Right renal cortex interstitium (tissue), 3 donors: ENCODE data around the gene OR4F16. TPM values are rescaled to one million over a fixed set of nuclear protein-coding genes. Genes with fewer than 3 reads are reported as not detected.
"Not testable (repeated sequence)": the region's sequence is repeated elsewhere in the genome, so short reads cannot be mapped to it uniquely, and the experiment has no call there.

Experiments used
- DNase-seq, 3 donors: peaks; one replicate each; pipeline ENCODE4 v3.0.0-alpha.2; 2013; ENCODE audit warnings: low read depth in 3 of 3, low spot score in 2 of 3
- polyA plus RNA-seq, 3 donors: library from polyadenylated mRNA; unstranded; fragments of 120-200 nt; gene quantifications; one replicate each; pipeline ENCODE4 v1.2.1, GENCODE V29; 2013; ENCODE audit not compliant: insufficient read length in 3 of 3

The OR4F16 gene
- not detected for polyA plus RNA-seq

- DNase-seq = not testable (repeated sequence)
These were observed at the start of gene OR4F16 for GRCh38 chr1:686554-686953. OR4F16 (minus strand) TSS chr1:686654; CDS start chr1:686654, 0 bp downstream.

- DNase-seq = not testable (repeated sequence)
These were observed 47.2 kb upstream of the OR4F16 start for GRCh38 chr1:733649-734048.

GRCh38 chr1:727040-727439 is 40.6 kb upstream of the OR4F16 start:
- DNase-seq = not testable (repeated sequence)

Other genes starting within 250 kb of the OR4F16 start
- not detected for gene OR4F29, start 235.0 kb downstream of the OR4F16 start, polyA plus RNA-seq
- gene SAMD11, start 237.3 kb upstream of the OR4F16 start, polyA plus RNA-seq = 10 to 100 TPM; 39.9 to 43.0 (median 42.7) TPM